ENCODE results near the gene CSRNP3.

Gene CSRNP3

GRCh38 chr2:165425556-165425955 lies 43.9 kb upstream of the CSRNP3 start:
- Histone ChIP-seq H2AFZ (ENCODE audit: low read length) (no peak overlapping the region), H3K4me1 (ENCODE audit: insufficient read depth, low read length, severe bottlenecking) (no peaks in the 10 kb centered on the region), H3K4me2 (ENCODE audit: low read length) (no peak overlapping the region), H3K27me3 (ENCODE audit: insufficient read depth, low read length) (no peaks in the 10 kb centered on the region), H3K79me2 (ENCODE audit: insufficient read depth, low read length) (no peaks in the 10 kb centered on the region), H3K9ac (ENCODE audit: low read length) (no peak overlapping the region), H3K27ac (ENCODE audit: low read depth, low read length, poor library complexity, severe bottlenecking) (no peak overlapping the region), H3K4me3 (ENCODE audit: low read depth, low read length, poor library complexity, severe bottlenecking) (no peak overlapping the region), H3K9me3 (ENCODE audit: low read length) (no peaks in the 10 kb centered on the region), H4K20me1 (ENCODE audit: insufficient read depth, low read length) (no peaks in the 10 kb centered on the region), H3K9me2 (ENCODE audit: low read depth, low read length) (no peaks in the 10 kb centered on the region), H3F3A (ENCODE audit: insufficient read depth, low read length) (no peaks in the 10 kb centered on the region), H3K36me3 (ENCODE audit: insufficient read depth, low read length) (no peaks in the 10 kb centered on the region)
- TF ChIP-seq EZH2 (IDR thresholded peaks at IDR 0.05; ENCODE audit: borderline replicate concordance, low read length) = no peak

- no peak overlapping the region for H3K4me2 ChIP-seq (ENCODE audit: low read length)
- no peak overlapping the region for H3K27ac ChIP-seq (ENCODE audit: low read depth, low read length, poor library complexity, severe bottlenecking)
- no peak overlapping the region for H2AFZ ChIP-seq (ENCODE audit: low read length)
- H3K9ac ChIP-seq (ENCODE audit: low read length) = no peak overlapping the region
- no peaks in the 10 kb centered on the region for H3K36me3 ChIP-seq (ENCODE audit: insufficient read depth, low read length)
- no peaks in the 10 kb centered on the region for H3K4me1 ChIP-seq (ENCODE audit: insufficient read depth, low read length, severe bottlenecking)
- no peak for TF ChIP-seq EZH2 (IDR thresholded peaks at IDR 0.05; ENCODE audit: borderline replicate concordance, low read length)
- TF ChIP-seq CTCF (IDR thresholded peaks at IDR 0.05; ENCODE audit: low read length) = no peak
- no peaks in the 10 kb centered on the region for H3F3A ChIP-seq (ENCODE audit: insufficient read depth, low read length)
- H3K27me3 ChIP-seq (ENCODE audit: insufficient read depth, low read length) = no peaks in the 10 kb centered on the region
- H3K9me2 ChIP-seq (ENCODE audit: low read depth, low read length) = no peaks in the 10 kb centered on the region
- H4K20me1 ChIP-seq (ENCODE audit: insufficient read depth, low read length) = no peaks in the 10 kb centered on the region
- H3K9me3 ChIP-seq (ENCODE audit: low read length) = no peaks in the 10 kb centered on the region
- H3K79me2 ChIP-seq (ENCODE audit: insufficient read depth, low read length) = no peaks in the 10 kb centered on the region
- H3K4me3 ChIP-seq (ENCODE audit: low read depth, low read length, poor library complexity, severe bottlenecking) = no peak overlapping the region
Observed at GRCh38 chr2:165427686-165428085, 41.8 kb upstream of the CSRNP3 start.

- H2AFZ ChIP-seq (ENCODE audit: low read length) = no peak overlapping the region
- no peaks in the 10 kb centered on the region for H3K36me3 ChIP-seq (ENCODE audit: insufficient read depth, low read length)
- H3K4me1 ChIP-seq (ENCODE audit: insufficient read depth, low read length, severe bottlenecking) = no peaks in the 10 kb centered on the region
- H3K27me3 ChIP-seq (ENCODE audit: insufficient read depth, low read length) = no peaks in the 10 kb centered on the region
- no peak overlapping the region for H3K9ac ChIP-seq (ENCODE audit: low read length)
- H3K27ac ChIP-seq (ENCODE audit: low read depth, low read length, poor library complexity, severe bottlenecking) = no peak overlapping the region
- TF ChIP-seq CTCF (IDR thresholded peaks at IDR 0.05; ENCODE audit: low read length) = no peak
- no peak for TF ChIP-seq EZH2 (IDR thresholded peaks at IDR 0.05; ENCODE audit: borderline replicate concordance, low read length)
- no peaks in the 10 kb centered on the region for H3F3A ChIP-seq (ENCODE audit: insufficient read depth, low read length)
- H3K4me2 ChIP-seq (ENCODE audit: low read length) = no peak overlapping the region
- H3K4me3 ChIP-seq (ENCODE audit: low read depth, low read length, poor library complexity, severe bottlenecking) = no peak overlapping the region
- H3K79me2 ChIP-seq (ENCODE audit: insufficient read depth, low read length) = no peaks in the 10 kb centered on the region
- H4K20me1 ChIP-seq (ENCODE audit: insufficient read depth, low read length) = no peaks in the 10 kb centered on the region
- no peaks in the 10 kb centered on the region for H3K9me2 ChIP-seq (ENCODE audit: low read depth, low read length)
- H3K9me3 ChIP-seq (ENCODE audit: low read length) = no peaks in the 10 kb centered on the region
Observed at GRCh38 chr2:165428926-165429325, 40.6 kb upstream of the CSRNP3 start.

GRCh38 chr2:165431014-165431413 lies 38.5 kb upstream of the CSRNP3 start:
- Histone ChIP-seq H3K27me3 (ENCODE audit: insufficient read depth, low read length) (no peaks in the 10 kb centered on the region; the same call in 1 of the 2 replicates), H3K9ac (ENCODE audit: low read length) (no peak overlapping the region), H3K36me3 (ENCODE audit: insufficient read depth, low read length) (no peaks in the 10 kb centered on the region), H4K20me1 (ENCODE audit: insufficient read depth, low read length) (no peaks in the 10 kb centered on the region), H3K79me2 (ENCODE audit: insufficient read depth, low read length) (no peaks in the 10 kb centered on the region), H2AFZ (ENCODE audit: low read length) (no peak overlapping the region), H3K9me2 (ENCODE audit: low read depth, low read length) (no peaks in the 10 kb centered on the region), H3K9me3 (ENCODE audit: low read length) (no peaks in the 10 kb centered on the region), H3F3A (ENCODE audit: insufficient read depth, low read length) (no peaks in the 10 kb centered on the region), H3K4me1 (ENCODE audit: insufficient read depth, low read length, severe bottlenecking) (no peaks in the 10 kb centered on the region), H3K4me2 (ENCODE audit: low read length) (no peak overlapping the region), H3K4me3 (ENCODE audit: low read depth, low read length, poor library complexity, severe bottlenecking) (no peak overlapping the region), H3K27ac (ENCODE audit: low read depth, low read length, poor library complexity, severe bottlenecking) (no peak overlapping the region)
- TF ChIP-seq CTCF (IDR thresholded peaks at IDR 0.05; ENCODE audit: low read length) (no peak), EZH2 (IDR thresholded peaks at IDR 0.05; ENCODE audit: borderline replicate concordance, low read length) (no peak)

Measured in OCI-LY1 (cell line).